Activated B cell treated with CpG ODN at 0.5 μM for 24 hours (primary cell): Measurements from ENCODE around the gene ADCY5. TPM values are rescaled to one million over a fixed set of nuclear protein-coding genes. Genes with fewer than 3 reads are reported as not detected.

Source experiments
- ATAC-seq: fragments of 200-7000 bp; cut with Tn5 transposase; one replicate; pipeline ENCODE4 v1.10.0; 2021; ENCODE audit warnings: low read depth, mild to moderate bottlenecking, moderate library complexity
- CTCF ChIA-PET: fragments of 350-600 bp; sonication (Branson Sonifier 250); formaldehyde crosslinking; loops from one replicate; lab custom pipeline; 2021; ENCODE audit warnings: antibody characterized with exemption; lab: Charles Lee
- POLR2A ChIA-PET: fragments of 350-600 bp; sonication (Branson Sonifier 250); formaldehyde crosslinking; loops from one replicate; lab custom pipeline; 2021; ENCODE audit warnings: antibody characterized with exemption; lab: Charles Lee
- DNase-seq: peaks from one replicate; pipeline ENCODE4 v3.0.0; 2022
- H3K27ac Mint-ChIP-seq: one replicate; pipeline ENCODE4 v1.8.0; 2020; ENCODE audit warnings: mixed read lengths
- H3K27me3 Mint-ChIP-seq: one replicate; pipeline ENCODE4 v1.8.0; 2021; ENCODE audit warnings: mixed read lengths
- H3K36me3 Mint-ChIP-seq: one replicate; pipeline ENCODE4 v1.8.0; 2021; ENCODE audit warnings: low read depth, mixed read lengths
- H3K4me1 Mint-ChIP-seq: one replicate; pipeline ENCODE4 v1.8.0; 2021; ENCODE audit warnings: mixed read lengths
- H3K4me3 Mint-ChIP-seq: one replicate; pipeline ENCODE4 v1.8.0; 2020; ENCODE audit warnings: mild to moderate bottlenecking, mixed read lengths
- H3K9me3 Mint-ChIP-seq: one replicate; pipeline ENCODE4 v1.8.0; 2020; ENCODE audit warnings: mixed read lengths
- CTCF ChIP-seq: fragments of 200-600 bp; IDR thresholded peaks from one replicate; pipeline ENCODE4 v1.8.0; 2022; ENCODE audit warnings: antibody characterized with exemption, mild to moderate bottlenecking
- intact Hi-C: fragments of 100-400 bp; cut with micrococcal nuclease; formaldehyde crosslinking; loops from one replicate; pipeline ENCODE4 v1.15.1; 2024
- total RNA-seq: library from RNA; stranded (reverse); gene quantifications from 2 replicates; pipeline ENCODE4 v1.2.3, GENCODE V29; 2022

ADCY5 gene
- total RNA-seq, 1 donor from 2014 or later = not detected

- CTCF ChIA-PET = no interaction called here
Observed at GRCh38 chr3:123283657-123284398, 165.1 kb downstream of the ADCY5 start.

GRCh38 chr3:123283074-123283473 lies 165.8 kb downstream of the ADCY5 start:
- no peaks in the 10 kb centered on the region for H3K9me3 Mint-ChIP-seq
- POLR2A ChIA-PET = no interaction called here
- H3K36me3 Mint-ChIP-seq = no peaks in the 10 kb centered on the region
- no peaks in the 10 kb centered on the region for H3K4me1 Mint-ChIP-seq
- no peak for TF ChIP-seq CTCF
- H3K4me3 Mint-ChIP-seq = no peak overlapping the region
- no peak for DNase-seq
- CTCF ChIA-PET = no interaction called here
- ATAC-seq = no peak
- H3K27ac Mint-ChIP-seq = no peak overlapping the region
- no peaks in the 10 kb centered on the region for H3K27me3 Mint-ChIP-seq
- intact Hi-C loops = no loop called here

More at GRCh38 chr3:123283657-123284398, 165.1 kb downstream of the ADCY5 start:
- Mint-ChIP-seq H3K36me3 (no peaks in the 10 kb centered on the region), H3K27ac (no peak overlapping the region), H3K4me3 (no peak overlapping the region), H3K9me3 (no peaks in the 10 kb centered on the region), H3K27me3 (no peaks in the 10 kb centered on the region), H3K4me1 (no peaks in the 10 kb centered on the region)
- DNase-seq (no peak), ATAC-seq (no peak)
- POLR2A ChIA-PET = no interaction called here
- no peak for TF ChIP-seq CTCF
- intact Hi-C loops = no loop called here

GRCh38 chr3:123282461-123282860 lies 166.4 kb downstream of the ADCY5 start:
- Mint-ChIP-seq H3K27me3 (no peaks in the 10 kb centered on the region), H3K27ac (no peak overlapping the region), H3K36me3 (no peaks in the 10 kb centered on the region), H3K4me1 (no peaks in the 10 kb centered on the region), H3K4me3 (no peak overlapping the region), H3K9me3 (no peaks in the 10 kb centered on the region)
- ChIA-PET POLR2A (no interaction called here), CTCF (no interaction called here)
- intact Hi-C loops = no loop called here
- no peak for DNase-seq
- ATAC-seq = no peak
- no peak for TF ChIP-seq CTCF

DNA sequence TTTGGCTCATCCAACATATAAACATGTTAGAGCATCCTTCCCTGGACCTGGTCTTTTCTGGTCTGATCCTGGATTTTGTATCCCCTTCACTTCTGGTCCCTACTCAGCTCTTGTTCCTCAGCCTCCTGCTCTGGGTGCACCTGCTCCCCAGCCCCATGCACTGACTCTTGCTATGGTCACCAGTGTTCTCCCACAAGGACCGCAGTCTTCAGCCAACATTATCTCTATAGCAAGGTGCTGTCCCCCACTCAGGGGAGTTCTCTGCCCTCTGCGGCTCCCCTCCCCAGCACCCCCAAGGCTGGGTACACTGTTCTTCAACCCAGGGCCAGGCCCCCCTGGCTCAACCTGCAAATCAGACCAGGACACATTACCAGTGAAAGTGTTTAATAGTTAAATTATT lies 167.0 kb downstream of the ADCY5 start:
- no peak for ATAC-seq
- POLR2A ChIA-PET = no interaction called here
- intact Hi-C loops = no loop called here

GRCh38 chr3:123281406-123281805 lies 167.5 kb downstream of the ADCY5 start:
- Mint-ChIP-seq H3K4me1 (no peaks in the 10 kb centered on the region), H3K36me3 (no peaks in the 10 kb centered on the region), H3K27ac (no peak overlapping the region), H3K4me3 (no peak overlapping the region), H3K27me3 (no peaks in the 10 kb centered on the region), H3K9me3 (no peaks in the 10 kb centered on the region)
- ATAC-seq (no peak), DNase-seq (no peak)
- ChIA-PET CTCF (no interaction called here), POLR2A (no interaction called here)
- TF ChIP-seq CTCF = no peak
- intact Hi-C loops = no loop called here

More for the DNA sequence above, 167.0 kb downstream of the ADCY5 start:
- H3K4me3 Mint-ChIP-seq = no peak overlapping the region
- DNase-seq = no peak
- H3K4me1 Mint-ChIP-seq = no peaks in the 10 kb centered on the region
- no peaks in the 10 kb centered on the region for H3K27me3 Mint-ChIP-seq
- no peak overlapping the region for H3K27ac Mint-ChIP-seq
- no peaks in the 10 kb centered on the region for H3K36me3 Mint-ChIP-seq
- CTCF ChIA-PET = no interaction called here
- H3K9me3 Mint-ChIP-seq = no peaks in the 10 kb centered on the region
- TF ChIP-seq CTCF = no peak
